Measurements from ENCODE around the gene SOX6.

- TF ChIP-seq POLR2A (IDR thresholded peaks at IDR 0.05) (no peak), CTCF (IDR thresholded peaks at IDR 0.05) (no peak), POLR2AphosphoS5 (IDR thresholded peaks at IDR 0.05) (no peak)
Measured at GRCh38 chr11:15971215-15971546, 385.2 kb downstream of the SOX6 start.

All from prostate gland (tissue), 2 donors.